Fibroblast of lung (primary cell): ENCODE measurements around the gene TMEM217.

Source experiments
- CTCF ChIP-seq, 2 donors: IDR thresholded peaks in 1 of 2; conservative IDR thresholded peaks in 1 of 2; 1 replicate in 1 of 2; 2 replicates in 1 of 2; pipeline ENCODE4 v1.5.1; 2011 to 2012; ENCODE audit warnings: low read length in 2 of 2, control low read depth in 1 of 2, inconsistent platforms in 1 of 2, low read depth in 1 of 2, mild to moderate bottlenecking in 1 of 2
- EZH2 ChIP-seq: IDR thresholded peaks from 2 replicates; pipeline ENCODE4 v1.5.1; 2012; ENCODE audit warnings: low read length, control low read depth, mild to moderate bottlenecking; ENCODE audit errors: missing control alignments

DNA sequence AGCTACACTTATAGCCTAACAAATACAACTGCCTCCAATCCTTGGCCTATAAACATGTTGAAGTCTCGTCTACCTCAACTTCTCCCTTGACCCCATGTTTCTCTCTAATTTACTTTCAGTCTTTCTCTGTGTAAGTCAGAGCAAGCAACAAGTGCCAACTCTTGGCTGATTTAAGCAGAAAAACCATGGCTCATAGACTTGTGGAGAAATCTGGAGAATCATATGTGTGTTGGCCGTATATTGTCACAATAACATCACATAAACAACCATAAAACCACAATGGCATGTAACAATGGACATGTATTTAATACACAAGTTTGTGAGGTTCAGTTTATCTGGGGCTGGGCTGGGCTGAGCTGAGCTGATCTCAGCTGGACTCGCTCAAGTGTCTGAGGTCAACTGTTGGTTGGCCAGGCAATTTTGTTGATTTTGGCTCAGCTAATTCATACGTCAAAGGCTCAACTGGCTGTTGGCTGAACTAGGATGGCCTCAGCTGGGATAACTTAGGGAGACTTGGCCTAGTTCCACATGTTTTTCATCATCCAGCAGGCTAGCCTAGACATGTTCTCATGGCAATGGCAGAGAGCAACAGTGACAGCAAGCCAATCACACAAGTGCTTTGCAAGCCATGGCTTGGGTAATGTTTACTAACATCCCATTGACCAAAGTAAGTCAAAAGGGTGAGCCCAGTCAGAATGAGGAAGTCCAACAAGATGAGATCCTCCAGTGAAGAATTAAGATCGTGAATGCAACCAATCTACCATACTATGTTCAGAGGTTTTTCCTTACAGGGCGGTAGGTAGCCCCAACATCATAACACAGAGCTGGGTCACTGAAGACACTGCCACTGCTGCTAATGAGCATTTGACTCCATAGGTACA lies 13.3 kb downstream of the TMEM217 start:
- no peak for TF ChIP-seq CTCF (conservative IDR thresholded peaks at IDR 0.05 in 1 of 2, IDR thresholded peaks at IDR 0.05 in 1 of 2; ENCODE audit: low read depth in 1 of 2, low read length in 2 of 2)
- no peak for TF ChIP-seq EZH2
